Endothelial cell of umbilical vein (primary cell): Measurements from ENCODE around the gene STK40. TPM values are rescaled to one million over a fixed set of nuclear protein-coding genes. Genes with fewer than 3 reads are reported as not detected.

ENCODE experiments used
- BruUV-seq: library from RNA; stranded (reverse); fragments of 400-500 nt; replicated peaks from 2 replicates; lab custom pipeline; 2021; lab: Mats Ljungman, UMichigan
- CTCF ChIA-PET: fragments of 300-600, 350-600 bp; sonication (Branson Sonifier 250); formaldehyde crosslinking; loops from one replicate; lab custom pipeline; 2021; ENCODE audit warnings: antibody characterized with exemption, inconsistent platforms; lab: Charles Lee
- POLR2A ChIA-PET: fragments of 300-600, 350-600 bp; sonication (Branson Sonifier 250); formaldehyde crosslinking; loops from one replicate; lab custom pipeline; 2021; ENCODE audit warnings: antibody characterized with exemption, inconsistent platforms; lab: Charles Lee
- DNase-seq: peaks from one replicate; pipeline ENCODE4 v3.0.0-alpha.2; 2011; ENCODE audit warnings: low read depth, low spot score
- FAIRE-seq: peaks from 2 replicates; lab custom pipeline; 2011; peaks lifted over from hg19 to GRCh38; lab: Jason Lieb, UNC
- H2AFZ ChIP-seq: 2 replicates; pipeline ENCODE4 v1.6.0; 2012; ENCODE audit warnings: low read depth, low read length, control low read depth, inconsistent platforms
- H3K27ac ChIP-seq: 2 replicates; pipeline ENCODE4 v1.5.1; 2011; ENCODE audit warnings: low read depth, mild to moderate bottlenecking, control low read depth, low read length, moderate library complexity; ENCODE audit not compliant: insufficient read depth
- H3K27me3 ChIP-seq, 2 experiments: 2 replicates each; pipeline versions ENCODE4 v1.6.0 to v1.6.1; 2011; ENCODE audit warnings: low read length in 2 of 2, mixed read lengths in 1 of 2; ENCODE audit not compliant: control insufficient read depth in 2 of 2, insufficient read depth in 2 of 2
- H3K36me3 ChIP-seq, 2 experiments: 2 replicates in 1 of 2; 3 replicates in 1 of 2; pipeline ENCODE4 v1.5.1; 2011; ENCODE audit warnings: low read length in 2 of 2, mild to moderate bottlenecking in 1 of 2, moderate library complexity in 1 of 2; ENCODE audit not compliant: control insufficient read depth in 2 of 2, insufficient read depth in 2 of 2; ENCODE audit errors: extremely low read depth in 1 of 2
- H3K4me1 ChIP-seq: 3 replicates; pipeline ENCODE4 v1.5.1; 2011; ENCODE audit warnings: mild to moderate bottlenecking, low read length; ENCODE audit not compliant: control insufficient read depth, insufficient read depth; ENCODE audit errors: extremely low read depth
- H3K4me2 ChIP-seq: 2 replicates; pipeline ENCODE4 v1.6.1; 2011; ENCODE audit warnings: low read length, control low read depth, mixed read lengths; ENCODE audit not compliant: insufficient read depth
- H3K4me3 ChIP-seq, 3 experiments: fragments of 200-600 bp in 1 of 3; sonication (generic), shearing (Covaris generic) in 1 of 3; replicated peaks in 1 of 3; 2 replicates each; pipeline ENCODE4 v1.5.1; 2011 to 2016; ENCODE audit warnings: control low read depth in 3 of 3, low read length in 3 of 3, mild to moderate bottlenecking in 2 of 3, inconsistent platforms in 1 of 3, low read depth in 1 of 3, moderate library complexity in 1 of 3; ENCODE audit not compliant: insufficient read depth in 1 of 3
- H3K79me2 ChIP-seq: 2 replicates; pipeline ENCODE4 v1.6.0; 2012; ENCODE audit warnings: low read length, inconsistent platforms; ENCODE audit not compliant: control insufficient read depth, insufficient read depth
- H3K9ac ChIP-seq: replicated peaks from 2 replicates; pipeline ENCODE3; 2011; ENCODE audit warnings: low read length, control low read depth; ENCODE audit not compliant: insufficient read depth; ENCODE audit errors: extremely low read depth
- H3K9me1 ChIP-seq: replicated peaks from 3 replicates; pipeline ENCODE4 v1.6.0; 2011; ENCODE audit warnings: mild to moderate bottlenecking, low read length; ENCODE audit not compliant: control insufficient read depth, insufficient read depth; ENCODE audit errors: extremely low read depth
- H3K9me3 ChIP-seq: replicated peaks from 2 replicates; pipeline ENCODE4 v1.5.1; 2012; ENCODE audit warnings: low read length, inconsistent platforms; ENCODE audit not compliant: control insufficient read depth, insufficient read depth
- H4K20me1 ChIP-seq: replicated peaks from 2 replicates; pipeline ENCODE3; 2011; ENCODE audit warnings: mild to moderate bottlenecking, low read length; ENCODE audit not compliant: control insufficient read depth, insufficient read depth; ENCODE audit errors: extremely low read depth
- EZH2 ChIP-seq: IDR thresholded peaks from 2 replicates; pipeline ENCODE4 v1.6.1; 2012; ENCODE audit warnings: borderline replicate concordance, low read depth, mild to moderate bottlenecking, moderate library complexity, low read length, inconsistent platforms; ENCODE audit not compliant: severe bottlenecking
- FOS ChIP-seq: IDR thresholded peaks from 2 replicates; pipeline ENCODE4 v1.6.1; 2011; ENCODE audit warnings: mild to moderate bottlenecking, low read length, moderate library complexity, borderline replicate concordance; ENCODE audit not compliant: insufficient read depth
- GATA2 ChIP-seq: IDR thresholded peaks from 2 replicates; pipeline ENCODE4 v1.7.0; 2011; ENCODE audit warnings: low read depth, mild to moderate bottlenecking, moderate library complexity, mixed read lengths, low read length; ENCODE audit not compliant: insufficient read length, insufficient read depth
- JUN ChIP-seq: IDR thresholded peaks from 2 replicates; pipeline ENCODE4 v1.6.1; 2011; ENCODE audit warnings: borderline replicate concordance, low read depth; ENCODE audit not compliant: insufficient read length, insufficient read depth
- MYC ChIP-seq: IDR thresholded peaks from one replicate; pipeline ENCODE4 v1.6.1; 2011; ENCODE audit warnings: mild to moderate bottlenecking, low read depth, low read length
- POLR2A ChIP-seq: IDR thresholded peaks from 2 replicates; pipeline ENCODE4 v1.6.1; 2012; ENCODE audit warnings: low read depth, mild to moderate bottlenecking, control low read depth, low read length
- POLR2AphosphoS5 ChIP-seq: IDR thresholded peaks from 2 replicates; pipeline ENCODE4 v1.6.1; 2012; ENCODE audit warnings: low read depth, mild to moderate bottlenecking, control low read depth, low read length, moderate library complexity; ENCODE audit not compliant: insufficient read depth
- dilution Hi-C: fragments of 300-500 bp; cut with MboI; formaldehyde crosslinking; loops from one replicate; pipeline ENCODE4 v1.15.0; 2019; ENCODE audit warnings: low sequenced_read_pairs; ENCODE audit not compliant: extremely low pct_ligation_motif_present
- intact Hi-C: fragments of 100-400 bp; cut with micrococcal nuclease; formaldehyde crosslinking; loops from one replicate; pipeline ENCODE4 v1.10.0; 2022
- polyA plus RNA-seq, 4 experiments: library from polyadenylated mRNA; depleted of rRNA in 3 of 4; stranded (reverse) in 3 of 4; unstranded in 1 of 4; fragments of >200 nt; gene quantifications; 2 replicates each; pipeline versions ENCODE4 v1.2.1 to v1.2.3, GENCODE V29; 2011 to 2012; ENCODE audit warnings: missing spikeins in 1 of 4
- total RNA-seq: library from RNA; stranded (reverse); gene quantifications from 2 replicates; pipeline ENCODE4 v1.2.3, GENCODE V29; 2021
- TF ChIP-seq, protein P1 (sequence below): IDR thresholded peaks from 2 replicates; pipeline ENCODE4 v1.6.1; 2011; ENCODE audit not compliant: insufficient read depth, insufficient read length
- TF ChIP-seq, protein P2 (sequence below), 2 donors: IDR thresholded peaks; 1 replicate in 1 of 2; 2 replicates in 1 of 2; pipeline ENCODE4 v1.5.1; 2011; ENCODE audit warnings: low read length in 2 of 2, mild to moderate bottlenecking in 2 of 2, moderate library complexity in 2 of 2, control low read depth in 1 of 2, inconsistent platforms in 1 of 2, low read depth in 1 of 2; ENCODE audit not compliant: insufficient read depth in 1 of 2; ENCODE audit errors: extremely low read depth in 1 of 2

The STK40 gene
- total and polyA plus RNA-seq, 2 donors (not counting 3 experiments of a cell fraction or from before 2014, with no cell fraction given): 20.8 to 36.8 TPM

DNA sequence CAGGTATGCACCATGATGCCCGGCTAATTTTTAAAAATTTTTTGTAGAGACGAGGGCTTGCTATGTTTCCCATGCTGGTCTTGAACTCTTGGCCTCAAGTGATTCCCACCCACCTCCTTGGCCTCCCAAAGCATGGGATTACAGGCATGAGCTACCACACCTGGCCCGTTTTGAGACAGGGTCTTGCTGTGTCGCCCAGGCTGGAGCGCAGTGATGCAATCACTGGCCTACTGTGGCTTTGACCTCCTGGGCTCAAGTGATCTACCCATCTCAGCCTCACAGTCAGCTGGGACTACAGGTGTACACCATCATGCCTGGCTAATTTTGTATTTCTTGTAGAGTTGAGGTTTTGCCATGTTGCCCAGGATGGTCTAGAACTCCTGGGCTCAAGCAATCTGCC, 87.1 kb downstream of the STK40 start:
- dilution Hi-C loops: no loop called here
- POLR2A ChIA-PET: no interaction called here
- no peak overlapping the region for H3K27ac ChIP-seq

DNA sequence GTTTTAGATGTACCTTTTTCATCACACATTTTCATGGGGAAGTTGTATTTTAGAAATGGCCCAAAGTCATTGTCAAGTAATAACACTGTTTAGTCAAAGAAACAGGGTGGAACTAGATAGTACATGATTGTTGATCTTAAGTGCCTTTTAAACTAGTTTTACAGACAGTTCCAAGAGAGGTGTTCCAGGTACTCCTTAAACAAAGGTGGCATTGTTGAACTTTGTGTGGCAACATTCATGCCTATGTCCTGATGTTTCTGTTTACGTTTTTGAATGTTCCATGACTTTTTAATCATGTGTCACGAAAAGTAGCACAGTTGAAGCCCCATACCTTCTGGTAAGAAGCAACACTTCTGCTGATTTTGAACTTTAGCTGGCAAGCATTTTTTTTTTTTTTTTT, 88.7 kb downstream of the STK40 start:
- H4K20me1 ChIP-seq: no peaks in the 10 kb centered on the region
- H3K9me1 ChIP-seq: no peaks in the 10 kb centered on the region
- peaks cover 10% of the 10 kb centered on the region for H3K79me2 ChIP-seq
- H3K4me1 ChIP-seq: peaks cover 15% of the 10 kb centered on the region
- H2AFZ ChIP-seq: no peak overlapping the region
- intact Hi-C loops: no loop called here
- H3K27me3 ChIP-seq: no peaks in the 10 kb centered on the region
- POLR2A ChIA-PET: interaction anchor here (0.5 kb wide), 1 partner anchor 184 kb away, joined by 3 read pairs; no protein-coding TSS in a partner anchor
- no peaks in the 10 kb centered on the region for H3K9me3 ChIP-seq
- CTCF ChIA-PET: interaction anchor here (2.0 kb wide), 1 partner anchor 12 kb away, joined by 8 read pairs; no protein-coding TSS in a partner anchor
- H3K27ac ChIP-seq: no peak overlapping the region
- TF ChIP-seq MYC (no peak), JUN (no peak), GATA2 (no peak), POLR2A (no peak), EZH2 (no peak), FOS (no peak), POLR2AphosphoS5 (no peak)
- TF ChIP-seq, protein P1, sequence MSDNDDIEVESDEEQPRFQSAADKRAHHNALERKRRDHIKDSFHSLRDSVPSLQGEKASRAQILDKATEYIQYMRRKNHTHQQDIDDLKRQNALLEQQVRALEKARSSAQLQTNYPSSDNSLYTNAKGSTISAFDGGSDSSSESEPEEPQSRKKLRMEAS: no peak
- TF ChIP-seq, protein P2, sequence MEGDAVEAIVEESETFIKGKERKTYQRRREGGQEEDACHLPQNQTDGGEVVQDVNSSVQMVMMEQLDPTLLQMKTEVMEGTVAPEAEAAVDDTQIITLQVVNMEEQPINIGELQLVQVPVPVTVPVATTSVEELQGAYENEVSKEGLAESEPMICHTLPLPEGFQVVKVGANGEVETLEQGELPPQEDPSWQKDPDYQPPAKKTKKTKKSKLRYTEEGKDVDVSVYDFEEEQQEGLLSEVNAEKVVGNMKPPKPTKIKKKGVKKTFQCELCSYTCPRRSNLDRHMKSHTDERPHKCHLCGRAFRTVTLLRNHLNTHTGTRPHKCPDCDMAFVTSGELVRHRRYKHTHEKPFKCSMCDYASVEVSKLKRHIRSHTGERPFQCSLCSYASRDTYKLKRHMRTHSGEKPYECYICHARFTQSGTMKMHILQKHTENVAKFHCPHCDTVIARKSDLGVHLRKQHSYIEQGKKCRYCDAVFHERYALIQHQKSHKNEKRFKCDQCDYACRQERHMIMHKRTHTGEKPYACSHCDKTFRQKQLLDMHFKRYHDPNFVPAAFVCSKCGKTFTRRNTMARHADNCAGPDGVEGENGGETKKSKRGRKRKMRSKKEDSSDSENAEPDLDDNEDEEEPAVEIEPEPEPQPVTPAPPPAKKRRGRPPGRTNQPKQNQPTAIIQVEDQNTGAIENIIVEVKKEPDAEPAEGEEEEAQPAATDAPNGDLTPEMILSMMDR (IDR thresholded peaks at IDR 0.05; ENCODE audit: extremely low read depth in 1 of 2, insufficient read depth in 1 of 2, low read depth in 1 of 2, low read length in 2 of 2): no peak
- DNase-seq: no peak
- no TSS peak for BruUV-seq
- no peak overlapping the region for H3K9ac ChIP-seq
- H3K4me3 ChIP-seq: no peak overlapping the region
- dilution Hi-C loops: no loop called here
- FAIRE-seq: no peak
- peaks cover 31 to 39% of the 10 kb centered on the region in 2 experiments for H3K36me3 ChIP-seq
- no peak overlapping the region for H3K4me2 ChIP-seq

More for the DNA sequence above, 87.1 kb downstream of the STK40 start:
- Histone ChIP-seq H2AFZ (no peak overlapping the region), H3K27me3 (no peaks in the 10 kb centered on the region), H3K79me2 (peaks cover 10% of the 10 kb centered on the region), H3K4me3 (no peak overlapping the region), H3K9ac (no peak overlapping the region), H4K20me1 (no peaks in the 10 kb centered on the region), H3K4me2 (no peak overlapping the region), H3K36me3 (peaks cover 35 to 42% of the 10 kb centered on the region in 2 experiments), H3K4me1 (peaks cover 15% of the 10 kb centered on the region), H3K9me1 (no peaks in the 10 kb centered on the region), H3K9me3 (no peaks in the 10 kb centered on the region)
- DNase-seq (no peak), FAIRE-seq (peak; percentile 33)
- TF ChIP-seq FOS (no peak), POLR2A (no peak), JUN (no peak), GATA2 (no peak), MYC (no peak)
- TF ChIP-seq, protein P1: no peak
- BruUV-seq: no TSS peak
- intact Hi-C loops: no loop called here
- CTCF ChIA-PET: interaction anchor here (1.2 to 2.6 kb wide), 4 partner anchors 13 to 149 kb away, joined by 3 to 17 read pairs (median 10); partner anchors contain the start of genes EVA1B and TRAPPC3
